ENCODE measurements around the gene TXNRD1.
"Not testable (repeated sequence)": the region's sequence is repeated elsewhere in the genome, so short reads cannot be mapped to it uniquely, and the experiment has no call there.

The TXNRD1 gene

GRCh38 chr12:104197264-104197663 lies 18.3 kb upstream of the TXNRD1 start:
- no peak for DNase-seq

GRCh38 chr12:104199964-104200363 lies 15.6 kb upstream of the TXNRD1 start:
- no peak for DNase-seq

GRCh38 chr12:104201238-104202001 lies 14.2 kb upstream of the TXNRD1 start:
- DNase-seq, result peak; percentile 44

GRCh38 chr12:104204690-104205480 lies 10.7 kb upstream of the TXNRD1 start:
- no peak for DNase-seq

- no peak for DNase-seq
Observed at GRCh38 chr12:104207416-104208205, 8.0 kb upstream of the TXNRD1 start.

GRCh38 chr12:104212516-104212915 lies 3.1 kb upstream of the TXNRD1 start:
- no peak for DNase-seq

- no peak for DNase-seq
Observed at GRCh38 chr12:104213952-104214351, 1.6 kb upstream of the TXNRD1 start.

GRCh38 chr12:104216521-104216924 lies 944 bp downstream of the TXNRD1 start:
- DNase-seq, result no peak

GRCh38 chr12:104218506-104218905 lies 2.9 kb downstream of the TXNRD1 start:
- DNase-seq, result not testable (repeated sequence)

- no peak for DNase-seq
Observed at GRCh38 chr12:104218935-104219334, 3.4 kb downstream of the TXNRD1 start.

- no peak for DNase-seq
Observed at GRCh38 chr12:104219361-104219892, 3.8 kb downstream of the TXNRD1 start.

GRCh38 chr12:104219908-104220404 lies 4.4 kb downstream of the TXNRD1 start:
- DNase-seq, result peak; percentile 39

GRCh38 chr12:104220931-104221330 lies 5.4 kb downstream of the TXNRD1 start:
- DNase-seq, result no peak

GRCh38 chr12:104222976-104223375 lies 7.4 kb downstream of the TXNRD1 start:
- no peak for DNase-seq

GRCh38 chr12:104223712-104224111 lies 8.1 kb downstream of the TXNRD1 start:
- no peak for DNase-seq

GRCh38 chr12:104226672-104227071 lies 11.1 kb downstream of the TXNRD1 start:
- DNase-seq, result no peak

GRCh38 chr12:104230304-104231095 lies 14.9 kb downstream of the TXNRD1 start:
- no peak for DNase-seq

- DNase-seq, result no peak
Observed at GRCh38 chr12:104232609-104233280, 17.2 kb downstream of the TXNRD1 start.

- DNase-seq, result no peak
Observed at GRCh38 chr12:104234926-104235499, 19.4 kb downstream of the TXNRD1 start.

GRCh38 chr12:104237930-104238329 lies 22.4 kb downstream of the TXNRD1 start:
- no peak for DNase-seq

Measured in MV-4-11 (cell line).